Central memory CD8-positive, alpha-beta T cell (primary cell): ENCODE results near the gene CWF19L2.
"Not testable (repeated sequence)": the region's sequence is repeated elsewhere in the genome, so short reads cannot be mapped to it uniquely, and the experiment has no call there.

Experiments used
- ATAC-seq: fragments of 150-1000 bp; cut with Tn5 transposase; replicated peaks from 2 replicates; pipeline ENCODE4 v1.10.0; 2022; ENCODE audit warnings: mild to moderate bottlenecking, moderate FRiP score, moderate number of reproducible peaks; ENCODE audit not compliant: poor library complexity, severe bottlenecking; ENCODE audit errors: extremely low read depth
- DNase-seq, 2 donors: peaks; one replicate each; pipeline ENCODE4 v3.0.0; 2021; ENCODE audit warnings: low spot score in 2 of 2
- H3K27ac Mint-ChIP-seq: one replicate; pipeline ENCODE4 v1.8.0; 2022; ENCODE audit warnings: low read depth, mild to moderate bottlenecking, moderate library complexity, mixed read lengths
- H3K27me3 Mint-ChIP-seq: one replicate; pipeline ENCODE4 v1.8.0; 2022; ENCODE audit warnings: mixed read lengths
- H3K36me3 Mint-ChIP-seq: one replicate; pipeline ENCODE4 v1.8.0; 2022; ENCODE audit warnings: mild to moderate bottlenecking, moderate library complexity, mixed read lengths; ENCODE audit not compliant: insufficient read depth
- H3K4me1 Mint-ChIP-seq: one replicate; pipeline ENCODE4 v1.8.0; 2022; ENCODE audit warnings: mixed read lengths
- H3K4me3 Mint-ChIP-seq: one replicate; pipeline ENCODE4 v1.8.0; 2022; ENCODE audit warnings: mild to moderate bottlenecking, moderate library complexity, mixed read lengths
- H3K9me3 Mint-ChIP-seq: one replicate; pipeline ENCODE4 v1.8.0; 2022; ENCODE audit warnings: mixed read lengths

Gene CWF19L2

DNA sequence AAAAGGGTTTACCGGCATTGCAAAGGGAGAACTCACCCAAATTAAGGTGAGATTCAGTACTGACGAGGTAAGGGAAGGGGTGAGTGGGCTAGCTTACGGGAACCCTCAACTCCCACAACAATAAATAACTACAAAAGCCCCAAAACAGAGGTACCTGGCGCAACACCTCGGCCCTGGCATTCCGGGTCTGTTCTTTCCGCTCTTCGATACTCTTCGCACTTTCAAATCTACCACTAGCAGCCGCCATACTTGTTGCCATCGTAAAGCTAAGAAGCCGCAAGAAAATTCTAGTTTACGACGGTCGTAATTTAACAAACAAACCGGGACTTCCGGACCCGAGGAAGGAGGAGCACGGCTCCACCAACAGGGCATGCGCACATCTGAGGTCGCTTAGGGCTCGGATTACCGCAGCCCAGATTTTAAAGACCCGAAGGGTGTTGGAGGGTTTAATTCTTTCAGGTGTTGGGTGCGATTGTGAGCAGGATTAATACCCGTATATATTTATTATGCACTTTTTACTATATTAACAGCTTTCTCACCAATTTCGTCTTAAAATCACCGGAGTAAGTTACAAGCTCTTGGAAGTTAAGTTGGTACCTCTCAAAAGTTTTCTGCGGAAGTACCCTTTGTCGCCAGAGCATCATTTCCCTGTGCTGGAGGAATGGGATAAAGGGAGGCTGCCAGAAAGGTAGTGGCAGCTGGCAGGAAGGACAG is at the start of gene CWF19L2:
Gene CWF19L2, minus strand, starts transcription at position 268 of the 714 bp plus-strand sequence. Its CDS starts 9 bp downstream, at position 259.
- peak; percentile 67 to 81 for DNase-seq

DNA sequence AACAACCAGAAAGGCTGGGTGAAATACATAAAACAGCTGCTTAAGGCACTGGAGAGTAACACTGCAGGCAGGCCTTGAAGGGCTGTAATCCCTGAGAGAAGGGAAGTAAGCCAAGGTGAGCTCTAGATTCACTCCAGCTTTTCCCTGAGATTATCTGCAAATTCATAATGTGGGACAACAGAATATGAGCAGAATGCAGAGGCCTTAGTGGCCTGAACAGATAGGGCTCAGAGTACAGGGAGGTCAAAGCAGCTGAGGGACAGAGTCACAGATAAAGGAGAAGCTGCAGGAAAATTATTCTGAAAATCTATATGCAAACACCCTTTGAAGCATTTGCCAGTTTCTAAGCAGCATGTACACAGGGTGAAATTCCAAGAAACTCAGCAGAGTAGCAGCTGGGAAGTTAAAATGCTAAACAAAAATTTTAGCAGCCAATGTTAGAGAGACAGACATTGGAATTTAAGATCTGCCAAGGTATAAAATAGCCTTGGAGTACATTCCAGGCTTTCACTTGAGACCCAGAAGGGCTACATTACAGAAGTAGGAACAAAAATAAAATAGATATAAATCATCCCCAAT is 48.1 kb upstream of the CWF19L2 start:
- ATAC-seq: no peak
- peaks cover 20% of the 10 kb centered on the region for H3K36me3 Mint-ChIP-seq
- peaks cover 5% of the 10 kb centered on the region for H3K9me3 Mint-ChIP-seq
- H3K4me1 Mint-ChIP-seq: peaks cover 4% of the 10 kb centered on the region
- H3K4me3 Mint-ChIP-seq: no peak overlapping the region
- no peak overlapping the region for H3K27ac Mint-ChIP-seq
- no peaks in the 10 kb centered on the region for H3K27me3 Mint-ChIP-seq
- no peak for DNase-seq

More for the DNA sequence above, at the start of gene CWF19L2:
- Mint-ChIP-seq H3K4me1 (peaks cover 35% of the 10 kb centered on the region), H3K36me3 (peaks cover 21% of the 10 kb centered on the region), H3K4me3 (peak within 1 kb of the TSS; percentile 88), H3K27ac (peak within 1 kb of the TSS; percentile 85), H3K27me3 (peaks cover 18% of the 10 kb centered on the region), H3K9me3 (no peaks in the 10 kb centered on the region)
- ATAC-seq: peak; percentile 96

DNA sequence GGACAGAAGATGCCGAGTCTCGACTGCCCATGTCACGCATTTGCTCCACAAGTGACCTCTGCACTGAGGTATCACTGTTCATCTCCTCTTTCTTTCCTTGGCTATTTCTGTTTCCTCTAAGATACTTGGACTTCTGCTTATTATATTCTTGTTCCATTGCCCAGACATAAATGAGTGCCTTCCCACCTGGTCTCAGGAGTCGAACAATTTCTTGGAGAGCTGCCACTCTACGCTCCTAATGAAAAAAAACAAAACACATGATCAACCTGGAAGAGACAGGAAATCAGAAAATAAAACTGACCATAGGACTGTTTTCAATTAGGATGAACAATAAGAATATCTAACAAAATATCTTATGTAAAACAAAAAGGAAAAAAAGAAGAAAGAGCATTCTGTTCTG is 47.4 kb upstream of the CWF19L2 start:
- Mint-ChIP-seq H3K36me3 (peaks cover 20% of the 10 kb centered on the region), H3K4me1 (peaks cover 4% of the 10 kb centered on the region), H3K9me3 (peaks cover 5% of the 10 kb centered on the region)

DNA sequence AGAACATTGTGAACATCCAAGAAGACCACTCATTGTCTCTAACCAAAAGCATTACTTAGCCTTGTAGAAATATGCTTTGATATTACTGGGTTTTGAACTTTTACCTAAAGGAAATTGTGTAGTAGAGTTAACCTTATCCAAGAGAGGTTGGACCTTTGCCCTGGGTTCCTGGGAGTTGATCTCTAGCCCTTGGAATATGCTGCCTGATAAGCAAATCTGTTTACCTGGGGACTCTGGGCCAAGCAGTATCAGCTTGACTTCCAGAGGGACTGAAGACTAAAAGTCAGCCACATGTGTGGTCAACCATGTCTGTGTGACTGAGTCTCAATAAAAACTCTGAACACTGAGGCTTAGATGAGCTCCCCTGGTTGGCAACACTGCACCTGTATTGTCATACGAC is 44.1 kb upstream of the CWF19L2 start:
- H3K4me1 Mint-ChIP-seq: peaks cover 4% of the 10 kb centered on the region

More for the DNA sequence above, 47.4 kb upstream of the CWF19L2 start:
- H3K27ac Mint-ChIP-seq: no peak overlapping the region
- no peak for ATAC-seq
- H3K4me3 Mint-ChIP-seq: no peak overlapping the region
- no peaks in the 10 kb centered on the region for H3K27me3 Mint-ChIP-seq
- DNase-seq: no peak

DNA sequence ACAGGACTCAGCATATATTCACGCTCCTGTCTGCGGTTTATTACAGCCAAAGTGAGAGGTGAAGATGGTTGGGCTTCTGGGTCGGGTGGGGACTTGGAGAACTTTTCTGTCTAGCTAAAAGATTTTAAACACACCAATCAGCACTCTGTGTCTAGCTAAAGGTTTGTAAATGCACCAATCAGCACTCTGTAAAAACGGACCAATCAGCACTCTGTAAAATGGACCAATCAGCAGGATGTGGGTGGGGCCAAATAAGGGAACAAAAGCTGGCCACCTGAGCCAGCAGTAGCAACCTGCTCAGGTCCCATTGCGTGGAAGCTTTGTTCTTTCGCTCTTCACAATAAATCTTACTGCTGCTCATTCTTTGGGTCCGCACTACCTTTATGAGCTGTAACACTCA is 39.7 kb upstream of the CWF19L2 start:
- not testable (repeated sequence) for H3K4me3 Mint-ChIP-seq, H3K9me3 Mint-ChIP-seq, H3K36me3 Mint-ChIP-seq, H3K4me1 Mint-ChIP-seq, DNase-seq, ATAC-seq, H3K27ac Mint-ChIP-seq
- H3K27me3 Mint-ChIP-seq: peaks cover 28% of the 10 kb centered on the region

More for the DNA sequence above, 44.1 kb upstream of the CWF19L2 start:
- H3K9me3 Mint-ChIP-seq: peaks cover 5% of the 10 kb centered on the region
- peaks cover 19% of the 10 kb centered on the region for H3K36me3 Mint-ChIP-seq
- no peak overlapping the region for H3K4me3 Mint-ChIP-seq
- DNase-seq (no peak), ATAC-seq (no peak)
- H3K27ac Mint-ChIP-seq: no peak overlapping the region
- H3K27me3 Mint-ChIP-seq: no peaks in the 10 kb centered on the region

DNA sequence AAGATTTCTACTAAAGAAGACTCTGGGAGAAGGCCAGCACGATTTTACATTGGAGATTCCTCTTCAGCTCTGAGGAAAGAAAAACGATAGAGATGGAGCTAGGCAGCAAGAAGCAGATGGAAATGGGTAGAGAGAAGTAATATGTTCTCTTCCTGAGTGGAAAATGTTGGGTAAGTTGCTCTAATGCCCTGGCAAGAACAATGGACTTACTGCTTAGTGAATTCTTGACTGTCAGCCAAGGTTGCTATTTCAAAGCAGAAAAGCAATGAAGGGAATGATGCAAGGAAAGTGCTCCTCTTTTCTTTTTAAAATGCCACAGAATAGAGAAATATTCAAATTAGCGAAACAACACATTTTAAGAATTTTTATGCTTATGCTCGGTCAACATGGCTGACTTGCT is 38.4 kb upstream of the CWF19L2 start:
- DNase-seq: no peak
- peaks cover 28% of the 10 kb centered on the region for H3K27me3 Mint-ChIP-seq
- no peaks in the 10 kb centered on the region for H3K36me3 Mint-ChIP-seq
- H3K9me3 Mint-ChIP-seq: no peaks in the 10 kb centered on the region
- no peak for ATAC-seq
- H3K4me1 Mint-ChIP-seq: no peaks in the 10 kb centered on the region
- H3K4me3 Mint-ChIP-seq: no peak overlapping the region
- no peak overlapping the region for H3K27ac Mint-ChIP-seq

DNA sequence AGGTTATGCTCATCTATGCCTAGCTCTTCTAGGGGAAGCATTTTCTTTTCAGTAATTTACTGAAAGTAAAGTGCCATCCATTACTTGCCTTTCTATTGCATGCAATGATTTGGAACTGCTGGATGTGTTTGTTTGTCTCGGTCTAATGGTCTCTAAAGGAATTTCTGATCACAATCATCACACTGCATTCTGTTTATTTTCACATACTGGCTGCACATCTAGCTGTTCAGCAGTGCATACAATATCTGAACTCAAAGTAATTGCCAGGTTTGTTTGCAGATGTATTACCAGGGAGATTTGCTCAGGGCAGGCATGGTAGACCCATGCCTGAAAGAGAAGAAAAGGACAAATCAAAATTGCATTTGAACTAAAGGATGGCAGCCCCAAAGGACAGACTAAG is 36.4 kb upstream of the CWF19L2 start:
- Mint-ChIP-seq H3K4me1 (no peaks in the 10 kb centered on the region), H3K9me3 (no peaks in the 10 kb centered on the region)

DNA sequence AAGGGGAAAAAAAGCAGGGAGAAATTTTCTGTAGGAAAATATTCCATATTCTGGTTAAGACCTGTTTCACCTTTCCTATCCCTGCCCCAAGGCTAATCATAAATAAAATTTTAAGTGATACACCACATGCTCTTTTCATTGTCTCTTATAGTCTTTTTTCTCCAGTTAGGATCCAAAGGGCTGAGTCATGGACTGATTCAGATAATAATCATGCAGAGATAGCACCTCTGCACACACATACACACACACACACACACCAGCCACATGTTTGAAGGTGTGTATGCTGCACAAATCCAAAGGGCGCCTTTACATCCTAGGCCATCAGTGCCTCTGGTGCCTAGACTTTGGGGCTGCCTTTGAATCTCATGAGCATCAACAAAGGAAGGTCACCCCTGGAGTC is 35.5 kb upstream of the CWF19L2 start:
- Mint-ChIP-seq H3K4me3 (no peak overlapping the region), H3K9me3 (no peaks in the 10 kb centered on the region), H3K27me3 (peaks cover 28% of the 10 kb centered on the region), H3K27ac (no peak overlapping the region), H3K4me1 (no peaks in the 10 kb centered on the region), H3K36me3 (no peaks in the 10 kb centered on the region)
- no peak for ATAC-seq
- no peak for DNase-seq

More for the DNA sequence above, 36.4 kb upstream of the CWF19L2 start:
- Mint-ChIP-seq H3K27ac (no peak overlapping the region), H3K27me3 (peaks cover 28% of the 10 kb centered on the region), H3K4me3 (no peak overlapping the region), H3K36me3 (no peaks in the 10 kb centered on the region)
- ATAC-seq (no peak), DNase-seq (no peak)

DNA sequence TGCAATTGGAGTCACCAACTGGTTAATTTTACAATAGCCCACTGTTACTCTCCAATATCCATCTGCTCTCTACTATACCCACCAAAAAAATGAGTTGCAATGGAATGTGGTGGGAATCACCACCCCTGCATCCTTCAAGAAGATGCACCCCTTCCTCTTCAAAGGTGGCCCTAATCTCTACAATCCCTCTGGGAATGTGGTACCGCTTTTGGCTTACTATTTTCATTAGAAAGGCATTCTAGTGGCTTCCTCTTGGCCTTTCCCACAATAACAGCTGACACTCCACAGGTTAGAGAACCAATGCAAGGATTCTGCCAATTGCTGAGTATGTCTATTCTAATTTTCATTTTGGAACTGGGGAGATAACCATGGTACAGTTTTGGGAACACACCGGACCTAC is 33.2 kb upstream of the CWF19L2 start:
- no peak for ATAC-seq
- H3K36me3 Mint-ChIP-seq: no peaks in the 10 kb centered on the region

DNA sequence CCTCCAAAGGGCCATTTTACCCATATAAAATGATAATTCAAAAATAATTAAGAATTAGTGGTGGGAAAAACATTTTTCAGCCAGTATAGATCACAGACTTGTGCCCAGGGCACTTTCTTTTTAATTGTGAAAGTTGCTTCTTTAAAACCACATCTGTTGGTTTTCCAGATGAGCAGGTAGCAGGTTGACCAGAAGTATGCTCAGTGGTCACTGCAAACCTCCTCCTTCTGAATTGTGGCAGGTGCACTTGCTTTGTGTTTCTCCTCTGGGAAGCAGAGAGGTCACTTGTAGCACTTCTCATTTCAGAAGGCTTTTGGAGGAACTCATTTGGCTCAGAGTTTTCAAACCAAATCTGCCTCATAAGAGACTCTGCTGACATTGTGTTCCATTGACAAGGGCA is 24.6 kb upstream of the CWF19L2 start:
- H3K4me3 Mint-ChIP-seq: no peak overlapping the region
- H3K9me3 Mint-ChIP-seq: no peaks in the 10 kb centered on the region
- no peak overlapping the region for H3K27ac Mint-ChIP-seq
- no peaks in the 10 kb centered on the region for H3K36me3 Mint-ChIP-seq
- no peak for DNase-seq
- no peak for ATAC-seq
- no peaks in the 10 kb centered on the region for H3K4me1 Mint-ChIP-seq
- H3K27me3 Mint-ChIP-seq: peaks cover 39% of the 10 kb centered on the region

More for the DNA sequence above, 33.2 kb upstream of the CWF19L2 start:
- no peak overlapping the region for H3K27ac Mint-ChIP-seq
- no peak overlapping the region for H3K4me3 Mint-ChIP-seq
- no peaks in the 10 kb centered on the region for H3K4me1 Mint-ChIP-seq
- no peaks in the 10 kb centered on the region for H3K9me3 Mint-ChIP-seq
- peaks cover 25% of the 10 kb centered on the region for H3K27me3 Mint-ChIP-seq
- DNase-seq: no peak

DNA sequence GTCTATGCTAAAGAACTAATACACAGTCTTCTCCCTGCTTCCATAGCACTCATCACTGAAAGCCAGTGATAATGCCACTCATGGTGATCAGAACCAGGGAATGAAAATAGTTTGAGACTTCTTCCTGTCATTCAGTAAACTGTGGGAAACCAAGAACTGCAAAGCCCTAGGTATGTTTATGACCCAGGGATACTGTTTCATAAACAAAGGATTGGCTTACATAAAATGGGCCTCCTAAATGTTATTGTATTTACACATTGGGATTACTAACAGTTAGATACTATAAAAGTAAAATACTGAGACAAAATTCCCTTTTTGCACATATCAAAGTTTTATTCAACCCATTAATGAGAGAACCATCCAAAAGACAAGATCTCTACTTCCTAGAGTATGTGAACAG is 21.3 kb upstream of the CWF19L2 start:
- no peak for ATAC-seq
- Mint-ChIP-seq H3K9me3 (no peaks in the 10 kb centered on the region), H3K4me3 (no peak overlapping the region), H3K36me3 (no peaks in the 10 kb centered on the region), H3K4me1 (no peaks in the 10 kb centered on the region), H3K27ac (no peak overlapping the region), H3K27me3 (peaks cover 55% of the 10 kb centered on the region)
- no peak for DNase-seq

DNA sequence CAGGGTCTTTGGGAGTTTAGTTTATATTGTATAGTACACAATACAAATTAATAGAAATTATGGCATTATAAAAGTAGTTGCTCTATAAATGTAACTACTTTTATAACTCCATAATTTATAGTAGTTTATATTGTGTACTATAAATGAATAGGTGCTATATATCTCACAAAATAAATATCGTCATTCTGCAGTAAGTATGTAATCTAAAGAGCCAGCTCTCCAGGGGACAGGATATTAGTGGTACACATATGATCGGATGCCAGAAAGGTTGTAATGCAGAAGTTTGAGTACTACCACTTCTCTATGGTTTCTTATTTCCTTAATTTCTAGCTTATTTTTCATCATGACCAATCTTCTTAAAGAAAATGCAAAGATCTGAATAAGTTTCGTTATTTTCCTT is 20.2 kb upstream of the CWF19L2 start:
- DNase-seq (no peak), ATAC-seq (no peak)
- Mint-ChIP-seq H3K4me1 (no peaks in the 10 kb centered on the region), H3K9me3 (no peaks in the 10 kb centered on the region), H3K27ac (no peak overlapping the region), H3K36me3 (no peaks in the 10 kb centered on the region), H3K27me3 (peaks cover 55% of the 10 kb centered on the region), H3K4me3 (no peak overlapping the region)

DNA sequence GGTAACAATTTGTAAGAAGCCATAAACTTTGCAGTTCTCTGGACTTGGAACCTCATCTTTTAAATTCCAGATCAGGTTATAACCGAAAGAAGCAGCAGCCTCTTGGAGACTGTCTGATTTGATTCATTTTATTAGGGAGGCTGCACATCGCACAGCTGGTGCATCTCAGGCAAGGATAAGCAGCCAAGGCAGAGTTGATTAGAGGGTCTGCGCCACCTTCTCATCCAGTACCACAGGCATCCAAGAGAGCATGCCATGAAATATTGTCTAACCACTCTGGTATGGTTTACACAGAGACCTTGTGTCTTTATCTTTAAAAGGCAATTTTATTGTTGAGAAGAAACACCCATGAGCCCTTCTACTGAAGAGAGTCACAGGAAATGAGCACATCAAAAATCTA is 16.2 kb upstream of the CWF19L2 start:
- no peak for DNase-seq
- no peak for ATAC-seq
- Mint-ChIP-seq H3K27me3 (peaks cover 89% of the 10 kb centered on the region), H3K4me3 (no peak overlapping the region), H3K4me1 (no peaks in the 10 kb centered on the region), H3K9me3 (no peaks in the 10 kb centered on the region), H3K36me3 (peaks cover 1% of the 10 kb centered on the region), H3K27ac (no peak overlapping the region)
